Thyroid gland (tissue), 4 donors: ENCODE results near the gene NAPB. TPM values are rescaled to one million over a fixed set of nuclear protein-coding genes. Genes with fewer than 3 reads are reported as not detected.
A peak's percentile ranks its signal among the peaks of the same experiment; 100 is the strongest.
"Not testable (repeated sequence)": the region's sequence is repeated elsewhere in the genome, so short reads cannot be mapped to it uniquely, and the experiment has no call there.

Source experiments
- DNase-seq, 2 donors: peaks; one replicate each; pipeline ENCODE4 v3.0.0-alpha.2; 2019
- H3K27ac ChIP-seq, 3 donors: fragments of 200-600 bp; sonication (generic); 1 replicate in 2 of 3; 2 replicates in 1 of 3; pipeline ENCODE4 v1.5.1; 2016 to 2019; ENCODE audit warnings: mild to moderate bottlenecking in 1 of 3, moderate library complexity in 1 of 3
- H3K27me3 ChIP-seq: fragments of 200-600 bp; sonication (generic); one replicate; pipeline ENCODE4 v1.5.1; 2019
- H3K36me3 ChIP-seq, 2 donors: fragments of 200-600 bp; sonication (generic); one replicate each; pipeline ENCODE4 v1.5.1; 2016 to 2019
- H3K4me1 ChIP-seq, 2 donors: fragments of 200-600 bp; sonication (generic); one replicate each; pipeline ENCODE4 v1.5.1; 2017 to 2019
- H3K4me3 ChIP-seq, 3 donors: fragments of 200-600 bp; sonication (generic); replicated peaks in 1 of 3; 1 replicate in 2 of 3; 2 replicates in 1 of 3; pipeline ENCODE4 v1.5.1; 2016; ENCODE audit warnings: mild to moderate bottlenecking in 1 of 3
- H3K9me3 ChIP-seq: fragments of 200-600 bp; sonication (generic); one replicate; pipeline ENCODE4 v1.5.1; 2017
- POLR2A ChIP-seq, 2 donors: fragments of 450-650 bp; IDR thresholded peaks; one replicate each; pipeline ENCODE4 v1.6.1; 2017; ENCODE audit warnings: antibody characterized with exemption in 2 of 2, mild to moderate bottlenecking in 2 of 2, moderate library complexity in 1 of 2
- WGBS, 2 donors: methylation state at CpG; one replicate each; pipeline ENCODE4 v1.1.5; 2017; 5-methylcytosine and 5-hydroxymethylcytosine counted together
- intact Hi-C: fragments of 100-400 bp; cut with DNase I; formaldehyde crosslinking; loops from one replicate; pipeline ENCODE4 v1.15.1; 2023
- total RNA-seq, 4 donors: library from RNA; depleted of rRNA; stranded (reverse); fragments of >200 nt; gene quantifications; one replicate each; pipeline ENCODE4 v1.2.3, GENCODE V29; 2016
- TF ChIP-seq, protein P1 (sequence below), 6 experiments: fragments of 200-600 bp in 3 of 6; fragments of 450-650 bp in 3 of 6; sonication (generic) in 3 of 6; IDR thresholded peaks; one replicate each; pipeline ENCODE4 v1.5.1; 2016 to 2019; ENCODE audit warnings: antibody characterized with exemption in 6 of 6, mild to moderate bottlenecking in 2 of 6, inconsistent platforms in 1 of 6, moderate library complexity in 1 of 6

Gene NAPB
- total RNA-seq, 4 donors from 2014 or later, result 22.7 to 32.1 (median 26.9) TPM

DNA sequence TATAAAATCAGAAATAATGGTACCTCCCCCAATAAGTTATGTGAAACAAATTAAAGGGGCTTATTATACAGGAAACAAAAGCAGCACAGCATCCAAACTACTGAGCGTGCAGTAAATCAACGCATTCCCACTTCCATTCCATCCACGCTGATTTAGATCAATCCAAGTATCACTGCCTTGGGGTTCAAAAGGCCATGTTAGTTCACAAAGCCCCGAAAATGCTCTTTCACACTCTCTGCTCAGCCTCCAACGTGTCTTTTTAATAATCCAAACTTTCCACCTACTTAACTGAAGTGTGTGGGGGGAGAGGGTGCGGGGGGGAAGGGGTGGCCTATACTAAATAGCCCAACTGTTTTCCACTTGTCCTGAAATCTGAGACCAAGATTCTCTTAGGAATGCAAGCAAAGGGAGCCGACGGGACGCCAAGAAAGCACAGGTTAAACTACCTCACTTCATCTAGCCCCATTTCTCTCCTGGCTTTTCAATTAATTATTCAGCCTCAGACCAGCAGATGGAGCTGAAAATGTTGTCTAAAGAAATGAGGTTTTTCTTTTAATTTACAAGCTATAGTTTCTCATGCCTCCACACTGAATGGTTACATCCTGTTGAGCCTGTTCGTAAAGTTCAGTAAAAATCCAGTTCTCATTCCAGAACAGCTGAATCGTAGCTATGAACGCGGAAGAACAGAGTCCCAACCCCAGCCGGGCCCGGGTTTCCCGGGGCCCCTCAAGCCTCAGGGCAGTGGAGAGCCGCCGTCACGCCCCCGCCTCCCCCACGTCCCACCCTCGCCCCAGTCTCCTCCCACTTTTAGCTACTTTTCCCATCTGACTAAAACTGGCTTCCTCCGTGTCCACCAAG is 71.7 kb downstream of the NAPB start:
- Histone ChIP-seq H3K27me3 (no peaks in the 10 kb centered on the region), H3K36me3 (peaks cover 0 to 3% of the 10 kb centered on the region in 2 donors), H3K27ac (peak overlapping the region; percentile 88 to 98 (median 97)), H3K4me3 (peak overlapping the region; percentile 7 to 83 (median 21)), H3K9me3 (no peaks in the 10 kb centered on the region), H3K4me1 (peaks cover 10 to 20% of the 10 kb centered on the region in 2 donors)
- DNase-seq, result peak; percentile 79 to 86
- no peak for TF ChIP-seq POLR2A (IDR thresholded peaks at IDR 0.05)
- TF ChIP-seq, protein P1, sequence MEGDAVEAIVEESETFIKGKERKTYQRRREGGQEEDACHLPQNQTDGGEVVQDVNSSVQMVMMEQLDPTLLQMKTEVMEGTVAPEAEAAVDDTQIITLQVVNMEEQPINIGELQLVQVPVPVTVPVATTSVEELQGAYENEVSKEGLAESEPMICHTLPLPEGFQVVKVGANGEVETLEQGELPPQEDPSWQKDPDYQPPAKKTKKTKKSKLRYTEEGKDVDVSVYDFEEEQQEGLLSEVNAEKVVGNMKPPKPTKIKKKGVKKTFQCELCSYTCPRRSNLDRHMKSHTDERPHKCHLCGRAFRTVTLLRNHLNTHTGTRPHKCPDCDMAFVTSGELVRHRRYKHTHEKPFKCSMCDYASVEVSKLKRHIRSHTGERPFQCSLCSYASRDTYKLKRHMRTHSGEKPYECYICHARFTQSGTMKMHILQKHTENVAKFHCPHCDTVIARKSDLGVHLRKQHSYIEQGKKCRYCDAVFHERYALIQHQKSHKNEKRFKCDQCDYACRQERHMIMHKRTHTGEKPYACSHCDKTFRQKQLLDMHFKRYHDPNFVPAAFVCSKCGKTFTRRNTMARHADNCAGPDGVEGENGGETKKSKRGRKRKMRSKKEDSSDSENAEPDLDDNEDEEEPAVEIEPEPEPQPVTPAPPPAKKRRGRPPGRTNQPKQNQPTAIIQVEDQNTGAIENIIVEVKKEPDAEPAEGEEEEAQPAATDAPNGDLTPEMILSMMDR (IDR thresholded peaks at IDR 0.05), result peak in 4 of 6 experiments; percentile 36 to 61 (median 52)
- intact Hi-C loops, result loop anchor here (10.0 kb wide), 1 partner anchor 305 kb away; the partner anchor contains the start of gene THBD
- WGBS, 2 donors, result 4 to 5% methylated on average over 23 of the region's 23 CpGs

DNA sequence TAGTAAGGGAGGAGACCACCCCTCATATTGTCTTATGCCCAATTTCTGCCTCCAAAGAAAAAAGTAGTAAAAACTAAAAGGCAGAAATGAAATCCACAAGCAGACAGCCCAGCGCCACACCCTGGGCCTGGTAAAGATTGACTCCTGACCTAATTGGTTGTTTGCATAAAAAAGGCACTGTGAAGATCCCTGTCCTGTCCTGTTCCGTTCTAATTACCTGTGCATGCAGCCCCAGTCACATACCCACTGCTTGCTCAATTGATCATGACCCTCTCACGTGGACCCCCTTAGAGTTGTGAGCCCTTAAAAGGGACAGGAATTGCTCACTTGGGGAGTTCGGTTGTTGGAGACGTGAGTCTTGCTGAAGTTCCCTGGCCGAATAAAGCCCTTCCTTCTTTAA is 72.8 kb downstream of the NAPB start:
- peaks cover 10 to 20% of the 10 kb centered on the region in 2 donors for H3K4me1 ChIP-seq
- H3K9me3 ChIP-seq, H3K4me3 ChIP-seq, H3K36me3 ChIP-seq, H3K27me3 ChIP-seq, DNase-seq: not testable (repeated sequence)
- 90% methylated on average over 6 of the region's 6 CpGs for WGBS, 2 donors
- peak overlapping the region in 1 of 3 donors; percentile 98 for H3K27ac ChIP-seq
- intact Hi-C loops, result loop anchor here (10.0 kb wide), 1 partner anchor 304 kb away; the partner anchor contains the start of gene THBD

DNA sequence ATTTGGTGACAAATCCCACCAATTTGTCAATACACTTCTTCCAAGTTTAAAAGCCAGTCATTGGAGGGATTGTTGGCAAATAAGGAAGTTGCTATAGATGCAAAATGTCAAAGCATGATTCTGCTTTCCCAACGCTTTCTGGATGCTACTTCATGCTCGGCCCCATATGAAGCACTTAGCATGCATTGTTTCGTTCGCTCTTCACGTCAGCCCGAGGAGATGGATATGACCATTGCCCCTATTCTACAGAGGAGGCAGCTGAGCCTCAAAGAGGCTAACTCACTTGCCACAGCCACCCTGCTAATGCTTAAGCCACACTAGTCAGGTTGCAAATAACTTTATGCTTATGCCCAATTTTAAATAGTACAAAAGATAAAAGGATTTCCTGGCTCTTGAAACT is 73.5 kb downstream of the NAPB start:
- Histone ChIP-seq H3K36me3 (no peaks in the 10 kb centered on the region), H3K27me3 (no peaks in the 10 kb centered on the region), H3K4me3 (no peak overlapping the region), H3K4me1 (peaks cover 10 to 19% of the 10 kb centered on the region in 2 donors), H3K9me3 (no peaks in the 10 kb centered on the region), H3K27ac (no peak overlapping the region)
- intact Hi-C loops, result loop anchor here (10.0 kb wide), 1 partner anchor 303 kb away; the partner anchor contains the start of gene THBD
- TF ChIP-seq, protein P1 (IDR thresholded peaks at IDR 0.05), result no peak
- TF ChIP-seq POLR2A (IDR thresholded peaks at IDR 0.05), result no peak
- DNase-seq, result no peak
- WGBS, 2 donors, result 94 to 97% methylated on average over 6 of the region's 6 CpGs

DNA sequence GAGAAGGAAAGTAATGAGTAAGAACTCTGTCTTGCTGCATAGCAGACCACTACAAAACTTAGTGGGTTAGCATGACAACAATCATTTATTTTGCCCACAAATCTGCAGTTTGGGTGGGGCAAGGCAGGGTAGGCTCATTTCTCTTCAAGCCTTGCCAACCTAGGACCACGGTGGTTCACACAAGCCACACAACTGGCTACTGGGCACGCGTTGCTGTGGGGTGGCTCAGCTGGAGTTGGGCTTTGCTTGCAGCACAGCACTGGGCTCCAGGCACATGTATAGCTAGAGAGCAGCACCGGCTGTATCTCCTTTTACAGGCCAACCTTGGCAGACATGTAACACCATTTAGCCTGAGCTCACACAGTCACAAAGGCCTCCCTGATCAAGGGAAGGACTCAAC is 75.3 kb downstream of the NAPB start:
- Histone ChIP-seq H3K9me3 (no peaks in the 10 kb centered on the region), H3K4me1 (peaks cover 0 to 7% of the 10 kb centered on the region in 2 donors), H3K27me3 (no peaks in the 10 kb centered on the region), H3K4me3 (no peak overlapping the region), H3K27ac (no peak overlapping the region), H3K36me3 (no peaks in the 10 kb centered on the region)
- 98 to 100% methylated on average over 1 to 4 of the region's 4 CpGs for whole genome bisulfite sequencing, 2 donors
- no peak for DNase-seq
- intact Hi-C loops, result loop anchor here (10.0 kb wide), 1 partner anchor 301 kb away; the partner anchor contains the start of gene THBD
- TF ChIP-seq, protein P1 (IDR thresholded peaks at IDR 0.05), result no peak
- TF ChIP-seq POLR2A (IDR thresholded peaks at IDR 0.05), result no peak

DNA sequence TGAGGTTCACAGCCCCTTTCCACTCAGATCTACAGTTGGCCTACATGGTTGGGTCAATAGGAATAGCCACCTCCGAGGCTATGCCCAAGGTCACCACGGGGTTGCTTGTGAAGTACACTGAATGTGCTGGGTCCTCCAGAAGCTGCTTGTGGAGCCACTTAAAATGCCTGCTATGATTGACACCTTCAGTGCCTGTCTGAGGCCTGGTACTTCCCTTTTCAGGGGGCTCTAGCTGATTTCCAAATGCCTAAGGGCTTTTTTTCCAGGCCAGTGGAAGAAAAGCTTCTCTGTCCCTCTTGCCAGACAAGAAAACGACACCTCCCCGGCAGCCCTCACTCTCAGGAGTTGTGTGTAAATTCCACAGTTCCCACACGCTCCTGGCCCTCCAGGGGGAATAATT is 77.0 kb downstream of the NAPB start:
- WGBS, 2 donors, result 42 to 54% methylated on average over 5 of the region's 5 CpGs
- H3K27ac ChIP-seq, result no peak overlapping the region
- no peaks in the 10 kb centered on the region for H3K27me3 ChIP-seq
- H3K9me3 ChIP-seq, result no peaks in the 10 kb centered on the region
- intact Hi-C loops, result loop anchor here (5.0 to 10.0 kb wide), 2 partner anchors 300 to 652 kb away; partner anchors contain the start of gene THBD
- no peak for TF ChIP-seq POLR2A (IDR thresholded peaks at IDR 0.05)
- TF ChIP-seq, protein P1 (IDR thresholded peaks at IDR 0.05), result no peak
- peaks cover 0 to 5% of the 10 kb centered on the region in 2 donors for H3K4me1 ChIP-seq
- H3K36me3 ChIP-seq, result no peaks in the 10 kb centered on the region
- DNase-seq, result no peak
- no peak overlapping the region for H3K4me3 ChIP-seq
